HG02840 (cell line): ENCODE results near the gene ODAPH.
"Not testable (repeated sequence)": the region's sequence is repeated elsewhere in the genome, so short reads cannot be mapped to it uniquely, and the experiment has no call there.

Experiments
- ATAC-seq: cut with Tn5 transposase; IDR thresholded peaks from one replicate; pipeline ENCODE4 v1.9.1; 2021; ENCODE audit warnings: mild to moderate bottlenecking, moderate library complexity, moderate number of reproducible peaks; ENCODE audit not compliant: unreplicated experiment, low FRiP score

ODAPH gene, protein sequence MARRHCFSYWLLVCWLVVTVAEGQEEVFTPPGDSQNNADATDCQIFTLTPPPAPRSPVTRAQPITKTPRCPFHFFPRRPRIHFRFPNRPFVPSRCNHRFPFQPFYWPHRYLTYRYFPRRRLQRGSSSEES

DNA sequence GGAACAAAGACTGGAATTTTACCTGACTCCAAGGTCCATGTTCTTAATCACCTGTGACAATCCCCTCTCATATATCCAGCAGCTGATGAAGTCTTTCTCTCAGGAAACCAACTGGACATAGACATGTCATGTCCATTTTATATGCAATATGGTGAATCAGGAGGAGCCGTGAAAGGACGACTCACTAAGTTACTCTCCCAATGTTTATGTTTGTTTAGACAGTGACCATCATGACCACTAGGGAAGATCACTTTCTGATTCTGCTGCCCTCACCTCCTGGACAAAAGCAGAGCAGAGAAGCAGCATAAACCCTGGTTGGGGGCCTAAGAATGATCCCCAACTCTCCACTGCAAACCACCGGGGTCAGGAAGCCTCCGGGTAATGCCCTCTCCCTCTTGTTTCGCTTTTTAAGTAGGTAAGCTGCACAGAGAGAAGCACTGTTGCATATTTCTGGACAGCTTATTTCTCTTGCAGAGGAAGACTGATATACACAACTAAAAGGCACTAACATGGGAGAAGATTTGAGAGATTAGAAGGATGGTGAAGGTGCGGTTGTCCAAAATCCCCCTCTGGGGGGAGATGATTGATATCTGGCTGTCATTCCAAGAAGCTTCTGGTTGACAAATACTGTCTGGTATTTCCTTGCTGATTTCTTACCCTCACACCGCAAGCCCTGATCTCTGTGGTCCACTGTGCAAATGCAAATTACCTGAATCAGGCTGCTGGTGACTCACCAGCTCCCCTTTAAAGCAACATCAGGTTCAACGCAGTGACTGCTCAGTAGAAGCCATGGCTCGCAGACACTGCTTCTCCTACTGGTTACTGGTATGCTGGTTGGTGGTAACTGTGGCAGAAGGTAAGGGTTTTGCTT, at the start of gene ODAPH:
ODAPH (plus strand) TSS at position 773 of the 871 bp plus-strand sequence; CDS start at position 790, 17 bp downstream.
- peak; percentile 79 for ATAC-seq

DNA sequence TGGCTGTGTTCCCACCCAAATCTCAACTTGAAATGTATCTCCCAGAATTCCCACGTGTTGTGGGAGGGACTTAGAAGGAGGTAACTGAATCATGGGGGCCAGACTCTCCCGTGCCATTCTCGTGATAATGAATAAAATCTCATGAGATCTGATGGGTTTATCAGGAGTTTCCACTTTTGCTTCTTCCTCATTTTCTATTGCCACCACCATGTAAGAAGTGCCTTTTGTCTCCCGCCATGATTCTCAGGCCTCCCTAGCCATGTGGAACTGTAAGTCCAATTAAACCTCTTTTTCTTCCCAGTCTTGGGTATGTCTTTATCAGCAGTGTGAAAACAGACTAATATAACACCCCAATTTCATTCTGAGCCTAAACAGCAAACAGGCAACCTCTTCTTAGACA, 46.3 kb upstream of the ODAPH start:
- ATAC-seq: not testable (repeated sequence)

DNA sequence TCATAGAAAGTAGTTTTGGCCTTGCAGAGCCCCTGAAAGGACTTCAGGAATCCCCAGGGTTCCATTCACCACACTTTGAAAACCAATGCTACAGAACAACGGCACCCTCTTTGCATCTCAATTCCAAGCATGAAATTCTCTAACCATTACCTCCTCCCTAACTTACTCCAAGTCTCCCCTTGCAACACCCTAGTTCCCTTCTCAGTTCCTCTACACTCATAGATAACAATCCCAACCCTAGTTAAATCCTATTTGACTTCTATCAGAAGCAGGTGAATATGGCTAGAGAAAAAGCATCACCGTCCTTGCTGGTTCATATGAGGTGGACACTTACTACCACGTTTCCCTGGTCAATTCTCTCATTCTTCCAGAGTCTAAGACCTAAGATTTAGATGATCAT, 44.0 kb upstream of the ODAPH start:
- ATAC-seq: no peak

DNA sequence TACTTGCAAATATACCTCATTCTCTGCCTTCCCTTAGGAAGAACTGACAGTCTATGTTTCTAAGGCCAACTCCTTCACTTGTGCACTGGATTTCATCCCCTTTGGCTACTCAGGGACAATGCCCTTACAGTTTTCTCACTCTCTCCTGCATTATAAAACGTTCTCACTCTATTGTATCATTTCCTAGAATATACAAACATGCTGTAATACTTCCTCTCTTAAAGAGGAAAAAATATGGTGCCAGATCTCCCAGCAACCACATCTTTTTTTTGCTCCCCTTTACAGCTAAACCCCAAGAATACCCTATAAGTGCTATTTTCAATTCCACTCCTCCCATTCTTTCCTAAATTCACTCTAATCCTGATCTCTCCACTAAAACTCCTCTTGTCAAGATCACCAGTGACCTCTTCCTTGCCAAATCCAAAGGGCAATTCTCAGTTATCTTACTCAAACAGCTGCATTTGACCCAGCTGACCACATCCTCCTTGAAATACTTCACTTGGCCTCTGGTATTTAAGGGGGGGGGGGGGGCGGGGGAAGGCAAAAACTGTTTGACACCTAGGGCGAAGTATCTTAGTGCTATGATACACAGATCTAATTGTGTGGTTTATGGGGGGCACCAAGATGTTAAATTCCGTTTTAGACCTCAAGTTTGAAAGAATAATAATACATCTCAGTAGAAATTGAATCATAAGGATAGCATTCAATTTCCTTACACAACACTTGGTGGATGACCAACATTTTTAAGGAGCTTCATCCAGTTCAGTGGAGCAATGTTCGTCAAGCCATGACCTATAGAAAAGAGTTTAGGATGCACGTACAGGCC, 43.3 kb upstream of the ODAPH start:
- no peak for ATAC-seq

DNA sequence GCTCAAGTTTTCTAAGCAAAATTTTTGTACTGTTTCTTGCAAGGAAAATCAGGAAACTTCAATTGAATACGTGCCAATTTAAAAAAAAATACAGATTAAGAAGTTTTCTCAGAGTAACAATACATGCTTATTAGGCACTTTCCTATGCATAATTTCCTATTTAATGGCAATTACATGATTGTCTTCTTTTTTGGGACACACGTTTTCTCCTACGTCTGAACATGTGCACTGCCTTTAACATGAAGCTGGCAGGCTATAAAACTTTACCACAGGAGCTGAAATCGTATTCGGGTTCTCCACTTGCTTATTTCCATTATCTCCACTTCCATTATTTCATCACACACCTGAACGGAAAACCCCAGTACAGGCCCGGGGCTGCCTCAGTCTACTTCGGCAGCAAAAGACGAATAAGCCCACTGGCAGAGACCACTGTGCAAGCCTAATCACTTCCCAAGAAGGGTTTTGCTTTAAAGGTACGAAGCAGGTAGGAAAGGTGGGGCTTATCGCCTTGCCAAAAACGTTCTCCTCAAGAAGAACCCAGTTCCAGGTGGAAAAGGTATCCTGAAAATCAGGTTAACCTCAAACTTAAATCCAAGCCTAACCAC, 42.2 kb upstream of the ODAPH start:
- peak; percentile 1 for ATAC-seq

DNA sequence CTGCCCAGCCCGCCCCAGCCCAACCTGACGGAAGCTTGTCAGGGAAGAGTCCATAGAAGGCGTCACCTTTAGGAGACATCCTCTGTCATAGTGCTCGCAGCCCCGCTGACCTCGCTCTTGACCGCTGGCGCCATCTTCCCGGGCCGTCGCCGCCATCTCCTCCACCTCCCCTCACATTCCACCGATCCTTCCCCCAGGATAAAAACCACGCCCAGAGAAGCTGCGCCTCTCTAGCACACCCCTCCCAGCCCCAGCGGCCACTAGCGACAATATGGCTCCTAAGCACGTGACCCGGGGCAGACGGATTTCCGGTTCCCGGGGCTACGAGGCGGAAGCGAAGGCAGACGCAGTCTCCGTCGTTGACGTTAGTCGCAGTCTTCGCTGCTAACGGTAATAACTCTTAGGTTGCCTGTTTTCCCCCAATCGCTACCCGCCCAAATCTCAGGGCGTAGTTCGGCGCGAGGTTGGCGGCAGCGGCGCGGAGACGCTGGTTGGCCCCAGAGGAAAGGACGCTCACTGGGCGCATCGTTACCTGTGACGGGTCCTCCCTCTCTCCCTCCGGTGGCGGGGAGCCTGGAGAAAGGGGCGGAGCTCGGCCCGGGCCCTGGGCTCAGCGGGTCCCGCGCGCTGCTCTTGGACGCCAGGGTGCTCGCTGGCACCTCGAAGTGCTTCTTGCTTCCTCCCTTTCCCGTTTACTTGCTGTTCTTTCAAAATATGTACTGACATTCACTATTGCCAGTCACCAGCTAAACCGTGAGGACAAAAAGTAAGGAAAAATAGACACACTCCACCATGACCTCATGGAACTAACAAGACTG, 41.5 kb upstream of the ODAPH start, which contains the start of the genes RCHY1 and THAP6:
RCHY1 (minus strand) TSS at position 273 of the 818 bp plus-strand sequence; CDS start at position 156, 117 bp downstream.
THAP6 (plus strand) TSS at position 343 of the 818 bp plus-strand sequence. CDS start 980 bp downstream, outside the sequence.
- peak; percentile 96 for ATAC-seq

DNA sequence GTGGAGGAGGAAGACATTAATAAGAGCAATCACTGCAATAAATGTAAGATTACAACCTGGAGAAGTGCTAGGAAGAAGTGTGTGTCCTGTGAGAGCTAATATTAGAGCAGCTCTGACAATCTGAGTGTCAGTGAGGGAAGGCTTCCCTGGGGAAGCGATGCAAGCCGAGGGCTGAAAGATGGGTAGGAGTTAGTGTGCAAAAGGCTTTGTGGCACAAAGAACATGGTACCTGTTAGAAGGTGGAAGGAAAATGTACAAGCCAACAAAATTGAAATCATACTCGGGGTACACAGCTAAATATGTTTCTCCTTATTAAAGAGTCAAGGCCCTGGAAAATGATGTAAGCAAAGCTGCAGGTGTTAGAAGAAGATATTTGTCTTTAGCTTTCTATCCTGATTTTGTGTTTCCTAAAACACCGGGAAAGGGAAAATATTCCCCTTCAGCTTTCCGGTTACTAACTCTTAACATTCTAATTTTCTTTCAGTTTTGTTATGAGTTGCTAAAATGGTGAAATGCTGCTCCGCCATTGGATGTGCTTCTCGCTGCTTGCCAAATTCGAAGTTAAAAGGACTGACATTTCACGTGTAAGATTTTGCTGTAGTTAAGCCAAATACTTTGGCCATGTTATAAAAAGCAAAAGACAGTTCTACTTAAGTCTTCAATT, 40.8 kb upstream of the ODAPH start:
- no peak for ATAC-seq

DNA sequence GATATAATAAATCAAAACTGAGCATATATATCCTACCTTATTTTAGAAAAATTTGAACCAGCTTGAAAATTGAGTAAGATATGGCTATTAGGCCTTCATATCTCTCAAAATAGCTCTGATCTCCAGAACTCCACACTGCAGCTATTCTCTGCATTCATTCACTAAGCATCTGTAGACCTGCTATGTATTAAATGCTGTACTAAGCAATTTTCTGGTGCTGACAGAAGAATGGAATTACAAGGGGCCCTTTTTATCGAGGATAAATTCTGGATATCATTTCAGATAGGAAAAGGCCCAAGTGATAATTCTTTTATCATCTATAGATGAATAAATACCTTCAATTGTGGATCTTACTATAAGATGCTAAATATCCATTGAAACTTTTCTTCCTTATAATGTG, 39.7 kb upstream of the ODAPH start:
- no peak for ATAC-seq

DNA sequence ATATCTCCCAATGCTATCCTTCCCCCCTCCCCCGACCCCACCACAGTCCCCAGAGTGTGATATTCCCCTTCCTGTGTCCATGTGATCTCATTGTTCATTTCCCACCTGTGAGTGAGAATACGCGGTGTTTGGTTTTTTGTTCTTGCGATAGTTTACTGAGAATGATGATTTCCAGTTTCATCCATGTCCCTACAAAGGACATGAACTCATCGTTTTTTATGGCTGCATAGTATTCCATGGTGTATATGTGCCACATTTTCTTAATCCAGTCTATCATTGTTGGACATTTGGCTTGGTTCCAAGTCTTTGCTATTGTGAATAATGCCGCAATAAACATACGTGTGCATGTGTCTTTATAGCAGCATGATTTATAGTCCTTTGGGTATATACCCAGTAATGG, 36.4 kb upstream of the ODAPH start:
- not testable (repeated sequence) for ATAC-seq

DNA sequence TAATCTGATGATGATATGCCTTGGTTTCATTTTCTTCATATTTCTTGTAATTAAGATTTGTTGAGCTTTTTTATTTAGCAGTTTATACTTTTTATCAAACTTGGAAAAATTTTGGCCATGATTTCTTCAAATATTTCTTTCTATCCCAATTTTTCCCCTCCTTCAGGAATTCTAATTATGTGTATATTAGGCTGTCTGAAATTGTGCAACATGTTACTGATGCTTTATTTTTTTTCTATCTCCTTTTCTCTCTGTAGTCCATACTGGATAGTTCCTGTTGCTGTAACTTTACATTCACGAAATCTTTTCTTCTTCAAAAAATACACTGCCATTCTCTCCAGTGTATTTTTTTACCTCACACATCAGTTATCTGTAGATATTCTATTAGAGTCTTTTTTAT, 30.8 kb upstream of the ODAPH start:
- ATAC-seq: no peak

DNA sequence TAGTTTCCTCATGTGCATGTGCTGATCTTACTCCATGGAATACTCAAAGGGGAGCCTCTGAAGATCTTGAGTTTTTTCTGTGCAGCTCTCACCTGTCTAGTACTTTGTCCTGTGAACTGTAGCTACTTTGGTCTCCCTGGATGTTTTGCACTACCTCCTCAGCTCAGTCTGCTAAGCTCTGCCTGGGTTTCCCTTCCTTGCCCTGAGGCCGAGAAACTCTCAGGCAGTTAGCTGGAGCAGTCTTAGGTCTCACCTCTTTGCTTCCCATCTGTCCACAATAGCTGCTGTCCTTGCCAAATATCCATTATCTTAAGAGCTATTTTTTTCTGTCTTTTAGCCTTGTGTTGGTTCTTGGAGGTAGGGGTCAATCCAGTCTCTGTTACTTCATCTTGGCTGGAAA, 30.0 kb upstream of the ODAPH start:
- no peak for ATAC-seq

DNA sequence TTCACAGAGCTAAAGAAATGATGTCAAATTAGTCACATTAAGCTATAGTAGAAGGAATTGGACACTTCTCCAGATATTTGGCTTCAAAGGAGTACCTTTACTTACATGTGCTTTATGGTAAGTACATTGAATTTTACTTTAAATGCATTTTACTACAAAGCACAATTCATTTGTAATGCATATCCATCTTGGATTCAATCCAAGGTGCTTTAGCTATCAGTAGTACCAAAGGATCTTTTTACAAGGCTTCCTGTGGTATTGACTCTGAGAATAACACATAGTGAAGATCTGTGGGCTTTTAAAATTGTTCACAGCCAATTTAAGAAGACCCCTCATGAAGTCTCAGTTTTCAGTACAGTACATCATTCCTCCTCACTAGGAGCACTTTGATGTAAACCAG, 28.4 kb upstream of the ODAPH start:
- ATAC-seq: no peak

DNA sequence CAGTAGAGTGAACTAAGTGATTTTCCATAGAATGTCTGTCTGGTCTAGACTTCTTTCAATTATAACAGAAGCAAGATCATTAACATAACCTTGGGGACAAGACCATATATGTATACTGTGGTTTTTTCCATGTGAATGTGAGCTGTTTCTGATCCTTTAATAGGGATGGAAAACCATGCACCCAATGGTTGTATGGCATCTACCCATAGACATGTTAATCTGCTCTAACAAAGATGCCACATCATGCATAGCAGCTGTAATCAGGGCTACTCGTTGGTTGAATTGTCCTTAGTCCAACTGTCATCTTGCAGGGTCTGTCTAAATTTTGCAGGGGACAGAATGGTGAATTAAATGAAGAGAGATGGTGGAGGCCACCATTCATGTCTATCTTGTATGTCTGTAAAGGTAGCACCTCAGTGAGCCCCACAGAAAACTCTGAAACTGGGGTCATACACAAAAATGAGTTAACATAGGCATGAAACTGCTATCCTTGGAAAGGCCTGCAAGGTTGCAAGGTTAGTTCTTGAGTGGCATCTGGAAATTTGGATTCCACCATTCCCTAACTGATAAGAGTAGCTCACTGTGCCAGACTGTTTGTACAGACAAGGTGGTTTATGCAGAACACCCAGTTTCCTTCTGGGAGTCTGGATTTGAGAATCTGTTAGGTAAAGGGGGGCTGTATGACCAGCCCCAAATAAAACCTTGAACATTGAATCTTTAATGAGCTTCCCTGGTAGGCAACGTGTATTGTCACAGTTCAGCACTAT, 25.1 kb upstream of the ODAPH start:
- no peak for ATAC-seq

DNA sequence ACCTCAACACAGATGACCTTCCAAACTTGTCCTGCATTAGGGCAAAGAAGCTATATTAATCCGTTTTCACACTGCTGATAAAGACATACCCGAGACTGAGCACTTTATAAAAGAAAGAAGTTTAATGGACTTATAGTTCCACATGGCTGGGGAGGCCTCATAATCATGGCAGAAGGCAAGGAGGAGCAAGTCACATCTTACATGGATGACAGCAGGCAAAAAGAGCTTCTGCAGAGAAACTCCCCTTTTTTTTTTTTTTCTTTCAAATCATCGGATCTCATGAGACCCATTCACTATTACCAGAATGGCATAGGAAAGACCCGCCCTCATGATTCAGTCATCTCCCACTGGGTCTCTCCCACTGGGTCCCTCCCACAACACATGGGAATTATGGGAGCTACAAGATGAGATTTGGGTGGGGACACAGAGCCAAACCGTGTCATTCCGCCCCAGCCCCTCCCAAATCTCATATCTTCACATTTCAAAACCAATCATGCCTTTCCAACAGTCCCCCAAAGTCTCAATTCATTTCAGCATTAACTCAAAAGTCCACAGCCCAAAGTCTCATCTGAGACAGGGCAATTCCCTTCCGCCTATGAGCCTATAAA, 24.2 kb upstream of the ODAPH start:
- ATAC-seq: not testable (repeated sequence)

DNA sequence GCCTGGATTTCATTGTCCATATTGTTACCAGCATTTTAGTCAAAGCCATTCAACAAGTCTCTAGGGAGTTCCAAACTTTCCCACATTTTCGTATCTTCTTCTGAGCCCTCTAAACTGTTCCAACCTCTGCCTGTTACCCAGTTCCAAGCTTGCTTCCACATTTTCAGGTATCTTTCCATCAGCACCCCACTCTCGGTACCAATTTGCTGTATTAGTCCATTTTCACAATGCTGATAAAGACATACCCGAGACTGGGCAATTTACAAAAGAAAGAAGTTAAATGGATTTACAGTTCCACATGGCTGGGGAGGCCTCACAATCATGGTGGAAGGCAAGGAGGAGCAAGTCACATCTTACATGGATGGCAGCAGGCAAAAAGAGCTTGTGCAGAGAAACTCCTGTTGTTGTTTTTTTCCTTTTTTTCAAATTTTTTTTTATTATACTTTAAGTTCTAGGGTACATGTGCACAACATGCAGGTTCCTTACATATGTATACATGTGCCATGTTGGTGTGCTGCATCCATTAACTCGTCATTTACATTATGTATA, 22.5 kb upstream of the ODAPH start:
- not testable (repeated sequence) for ATAC-seq

DNA sequence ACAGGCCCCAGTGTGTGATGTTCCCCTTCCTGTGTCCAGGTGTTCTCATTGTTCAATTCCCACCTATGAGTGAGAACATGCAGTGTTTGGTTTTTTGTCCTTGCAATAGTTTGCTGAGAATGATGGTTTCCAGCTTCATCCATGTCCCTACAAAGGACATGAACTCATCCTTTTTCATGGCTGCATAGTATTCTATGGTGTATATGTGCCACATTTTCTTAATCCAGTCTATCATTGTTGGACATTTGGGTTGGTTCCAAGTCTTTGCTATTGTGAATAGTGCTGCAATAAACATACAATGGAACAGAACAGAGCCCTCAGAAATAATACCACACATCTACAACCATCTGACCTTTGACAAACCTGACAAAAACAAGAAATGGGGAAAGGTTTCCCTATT, 21.9 kb upstream of the ODAPH start:
- not testable (repeated sequence) for ATAC-seq

DNA sequence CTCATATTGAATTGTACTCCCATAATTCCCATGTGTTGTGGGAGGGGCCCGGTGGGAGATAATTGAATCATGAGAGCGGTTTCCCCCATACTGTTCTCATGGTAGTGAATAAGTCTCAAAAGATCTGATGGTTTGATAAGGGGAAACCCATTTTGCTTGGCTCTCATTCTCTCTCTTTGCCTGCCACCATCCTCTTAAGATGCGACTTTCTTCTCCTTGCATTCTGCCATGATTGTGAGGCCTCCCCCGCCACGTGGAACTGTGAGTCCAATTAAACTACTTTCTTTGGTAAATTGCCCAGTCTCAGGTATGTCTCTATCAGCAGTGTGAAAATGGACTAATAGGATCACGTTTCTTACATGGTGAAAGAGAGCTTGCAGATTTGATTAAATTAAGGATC, 18.6 kb upstream of the ODAPH start:
- ATAC-seq: not testable (repeated sequence)

DNA sequence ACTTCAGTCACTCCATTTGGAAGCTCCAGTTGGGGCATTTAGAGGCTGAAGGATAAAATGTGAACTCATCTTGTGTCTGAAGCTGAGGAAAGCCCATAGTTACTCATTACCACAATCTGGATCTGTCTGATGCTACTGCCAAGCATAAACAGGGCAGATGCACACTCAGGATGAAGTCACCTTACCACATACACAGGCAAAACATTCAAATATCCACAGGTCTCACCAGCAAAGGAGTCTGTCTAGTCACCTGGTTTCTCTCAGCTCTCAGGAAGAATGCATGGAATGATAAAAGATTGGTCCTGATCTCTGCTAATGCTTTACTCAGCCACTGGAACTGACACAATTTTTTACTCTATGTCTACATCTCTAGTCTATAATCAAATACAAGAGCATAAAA, 13.0 kb upstream of the ODAPH start:
- no peak for ATAC-seq
